ENCODE measurements around the gene MRPL49.
"Not testable (repeated sequence)": the region's sequence is repeated elsewhere in the genome, so short reads cannot be mapped to it uniquely, and the experiment has no call there.

The MRPL49 gene

DNA sequence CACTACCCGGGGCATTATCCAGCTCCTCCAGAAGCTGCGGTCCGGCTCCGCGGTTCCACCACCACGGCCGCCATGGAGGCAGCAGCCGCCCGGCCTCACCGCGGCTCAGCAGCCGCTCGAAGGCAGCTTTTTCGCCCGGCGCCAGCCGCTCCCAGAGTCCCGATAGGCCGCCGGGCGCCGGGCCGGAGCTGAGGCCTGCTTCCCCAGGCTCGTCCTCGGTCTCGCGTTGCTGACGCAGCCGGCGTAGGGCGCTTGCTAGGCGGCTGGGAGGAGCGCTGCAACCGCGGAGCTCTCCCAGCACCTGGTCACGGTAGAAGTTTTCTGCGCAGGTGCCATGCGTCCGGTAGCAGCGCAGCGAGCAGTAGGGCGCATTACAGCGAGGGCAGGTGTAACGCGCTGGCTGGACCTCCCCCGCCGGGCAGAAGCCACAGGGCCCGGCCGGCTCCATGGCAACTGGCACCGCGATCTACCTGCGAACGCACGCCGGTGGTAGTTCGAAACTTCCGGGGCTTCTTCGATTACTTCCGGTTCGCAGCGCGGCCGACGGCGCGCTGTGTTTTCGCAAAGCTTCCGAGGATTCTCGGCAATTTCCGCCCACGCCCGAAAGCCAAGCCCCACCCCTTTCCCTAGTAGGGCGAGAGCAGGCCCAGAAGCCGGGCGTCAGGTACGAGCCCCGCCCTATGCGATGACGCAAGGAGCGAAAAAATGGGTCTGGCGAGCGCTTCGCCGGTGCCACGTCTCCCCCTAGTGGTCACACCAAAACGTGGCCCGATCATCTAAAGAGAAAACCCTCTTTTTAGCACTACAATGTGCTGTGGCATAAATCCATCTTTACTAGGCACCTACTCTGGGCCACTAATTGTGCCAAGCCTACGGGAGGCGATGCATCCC is 4.7 kb upstream of the MRPL49 start, which contains the start of gene ZNHIT2:
Gene ZNHIT2 (minus strand): TSS at position 496 of the 891 bp plus-strand sequence. CDS start 48 bp downstream, at position 448.
- DNase-seq (ENCODE audit: low spot score): peak; percentile 99

DNA sequence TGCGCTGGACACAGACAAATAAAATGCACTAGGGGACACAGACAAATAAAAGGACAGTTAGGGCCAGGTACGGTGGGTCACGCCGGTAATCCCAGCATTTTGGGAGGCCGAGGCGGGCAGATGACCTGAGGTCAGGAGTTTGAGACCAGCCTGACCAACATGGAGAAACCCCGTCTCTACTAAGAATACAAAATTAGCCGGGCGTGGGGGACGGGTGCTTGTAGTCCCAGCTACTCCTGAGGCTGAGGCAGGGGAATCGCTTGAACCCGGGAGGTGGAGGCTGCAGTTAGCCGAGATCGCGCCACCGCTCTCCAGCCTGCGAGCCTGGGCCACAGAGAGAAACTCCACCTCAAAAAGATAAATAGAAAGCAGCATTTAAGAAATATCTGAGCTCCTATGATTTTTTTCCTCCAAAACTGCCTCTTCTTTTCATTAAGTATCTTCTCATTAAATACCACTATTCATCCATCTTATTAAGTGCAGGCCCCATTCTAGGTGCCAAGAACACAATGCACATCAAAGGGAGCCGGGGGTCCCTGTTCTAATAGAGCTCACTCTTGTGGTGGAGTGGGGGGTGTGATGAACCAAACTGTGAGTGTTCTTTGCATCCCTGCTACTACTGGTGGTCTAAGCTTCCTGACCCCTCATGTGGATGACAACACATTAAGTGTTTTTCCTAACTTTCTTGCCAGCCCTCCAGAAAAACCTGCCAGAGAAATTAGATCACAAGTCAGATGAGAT is 3.9 kb upstream of the MRPL49 start:
- no peak for DNase-seq (ENCODE audit: low spot score)

DNA sequence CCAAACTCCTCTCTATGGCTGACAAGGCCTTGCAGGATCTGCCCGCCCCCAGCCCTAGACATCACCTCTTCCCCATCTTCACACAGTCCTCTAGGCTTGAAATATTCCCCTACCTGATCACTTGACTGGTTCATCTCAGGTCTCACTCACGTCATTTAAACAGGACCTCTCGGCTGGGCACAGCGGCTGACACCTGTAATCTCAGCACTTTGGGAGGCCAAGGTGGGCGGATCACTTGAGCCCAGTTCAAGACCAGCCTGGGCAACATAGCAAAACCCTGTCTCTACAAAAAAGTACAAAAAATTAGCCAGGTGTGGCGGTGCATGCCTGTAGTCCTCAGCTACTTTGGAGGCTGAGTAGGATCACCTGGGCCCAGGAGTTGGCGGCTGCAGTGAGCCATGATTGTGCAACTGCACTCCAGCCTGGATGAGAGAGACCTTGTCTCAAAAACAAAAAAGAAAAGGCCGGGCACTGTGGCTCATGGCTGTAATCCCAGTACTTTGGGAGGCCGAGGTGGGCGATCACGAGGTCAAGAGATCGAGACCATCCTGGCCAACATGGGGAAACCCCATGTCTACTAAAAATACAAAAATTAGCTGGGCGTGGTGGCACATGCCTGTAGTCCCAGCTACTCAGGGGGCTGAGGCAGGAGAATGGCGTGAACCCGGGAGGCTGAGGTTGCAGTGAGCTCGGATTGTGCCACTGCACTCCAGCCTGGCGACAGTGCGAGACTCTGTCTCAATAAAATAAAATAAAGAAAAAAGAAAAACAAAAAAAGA is 3.0 kb upstream of the MRPL49 start:
- not testable (repeated sequence) for DNase-seq (ENCODE audit: low spot score)

DNA sequence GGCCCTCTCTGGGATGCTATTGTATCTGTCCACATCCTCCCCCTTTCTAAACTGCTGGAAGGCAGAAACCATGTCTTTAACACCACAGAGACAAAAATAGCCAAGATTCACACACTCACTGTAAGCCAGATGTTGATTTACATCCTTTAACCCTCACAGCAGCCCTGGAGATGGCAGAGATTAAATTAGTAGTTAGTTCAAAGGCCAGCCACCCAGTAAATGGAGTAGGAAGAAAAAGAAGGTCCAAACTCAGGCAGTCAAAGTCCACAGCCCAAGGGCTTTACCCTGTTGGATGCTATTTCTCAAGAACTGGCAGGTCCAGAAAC is 2.5 kb upstream of the MRPL49 start:
- no peak for DNase-seq (ENCODE audit: low spot score)

DNA sequence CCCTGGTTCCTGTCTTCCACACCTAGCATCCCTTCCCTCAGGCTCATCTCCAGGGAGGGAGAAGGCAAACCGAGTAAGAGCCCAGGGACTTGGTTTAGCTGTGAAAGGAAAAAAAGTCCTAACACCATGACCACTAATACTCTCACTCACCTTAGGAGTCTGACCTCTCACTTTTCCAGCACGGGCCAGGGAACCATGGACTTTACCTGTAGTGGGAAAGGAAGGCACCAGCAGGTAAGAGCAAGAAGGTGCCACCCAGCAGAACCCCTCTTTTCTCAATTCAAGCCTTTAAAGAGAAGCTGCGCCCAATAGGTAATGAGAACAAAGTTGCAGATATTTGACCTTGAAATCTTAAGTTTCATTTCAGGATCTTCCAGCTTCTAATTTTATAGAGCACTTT is 1.3 kb upstream of the MRPL49 start:
- DNase-seq (ENCODE audit: low spot score): no peak

DNA sequence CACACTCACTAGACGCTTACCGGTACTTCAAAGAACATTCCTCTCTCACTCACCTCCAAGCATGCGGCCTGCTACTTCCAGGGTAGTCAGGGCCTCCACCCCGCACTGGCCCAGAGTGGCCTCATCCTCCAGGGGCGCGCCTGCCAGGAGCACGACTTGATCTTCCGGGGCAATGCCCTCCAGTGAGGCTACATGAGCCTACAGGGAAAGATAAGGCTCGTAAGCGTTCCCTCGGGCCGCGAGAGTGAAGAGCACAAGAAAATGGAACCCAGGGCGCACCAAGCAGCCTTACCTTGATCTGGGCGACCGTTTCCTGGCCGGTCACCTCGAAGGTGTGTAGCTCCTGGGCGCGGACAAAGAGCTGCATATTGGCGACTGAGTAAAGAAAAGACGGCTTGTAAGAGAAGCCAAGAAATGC is 665 bp upstream of the MRPL49 start:
- no peak for DNase-seq (ENCODE audit: low spot score)

DNA sequence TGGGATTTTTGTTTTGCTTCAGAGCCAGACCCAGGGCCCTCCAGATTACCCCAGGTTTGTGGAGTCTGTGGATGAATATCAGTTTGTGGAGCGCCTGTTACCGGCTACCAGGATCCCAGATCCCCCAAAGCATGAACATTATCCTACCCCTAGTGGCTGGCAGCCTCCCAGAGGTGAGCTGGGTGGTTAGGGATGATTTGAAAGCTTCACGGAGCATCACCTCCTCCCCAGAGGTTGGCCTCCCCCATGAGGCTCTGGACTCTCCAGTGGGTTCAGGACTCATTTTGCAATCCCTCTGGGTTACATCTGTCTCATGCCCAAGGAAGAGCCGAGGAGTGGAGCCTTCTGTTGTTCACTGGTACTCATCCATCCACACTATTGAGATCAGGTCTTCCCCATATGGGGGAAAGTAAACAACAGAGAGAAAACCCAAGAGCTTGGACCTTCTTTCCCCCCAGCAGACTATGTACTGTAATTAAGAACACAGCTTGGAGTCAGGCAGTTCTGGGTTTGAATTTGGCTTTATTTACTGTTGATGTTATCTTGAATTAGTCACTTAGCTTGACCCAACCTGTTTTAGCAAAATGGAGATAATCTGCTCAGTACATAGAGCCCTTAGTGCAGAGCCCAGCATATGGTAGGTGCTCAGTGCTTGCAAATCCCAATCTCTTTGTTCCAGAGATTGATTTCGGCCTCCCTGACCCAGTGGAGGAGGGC is 2.5 kb downstream of the MRPL49 start:
- no peak for DNase-seq (ENCODE audit: low spot score)

DNA sequence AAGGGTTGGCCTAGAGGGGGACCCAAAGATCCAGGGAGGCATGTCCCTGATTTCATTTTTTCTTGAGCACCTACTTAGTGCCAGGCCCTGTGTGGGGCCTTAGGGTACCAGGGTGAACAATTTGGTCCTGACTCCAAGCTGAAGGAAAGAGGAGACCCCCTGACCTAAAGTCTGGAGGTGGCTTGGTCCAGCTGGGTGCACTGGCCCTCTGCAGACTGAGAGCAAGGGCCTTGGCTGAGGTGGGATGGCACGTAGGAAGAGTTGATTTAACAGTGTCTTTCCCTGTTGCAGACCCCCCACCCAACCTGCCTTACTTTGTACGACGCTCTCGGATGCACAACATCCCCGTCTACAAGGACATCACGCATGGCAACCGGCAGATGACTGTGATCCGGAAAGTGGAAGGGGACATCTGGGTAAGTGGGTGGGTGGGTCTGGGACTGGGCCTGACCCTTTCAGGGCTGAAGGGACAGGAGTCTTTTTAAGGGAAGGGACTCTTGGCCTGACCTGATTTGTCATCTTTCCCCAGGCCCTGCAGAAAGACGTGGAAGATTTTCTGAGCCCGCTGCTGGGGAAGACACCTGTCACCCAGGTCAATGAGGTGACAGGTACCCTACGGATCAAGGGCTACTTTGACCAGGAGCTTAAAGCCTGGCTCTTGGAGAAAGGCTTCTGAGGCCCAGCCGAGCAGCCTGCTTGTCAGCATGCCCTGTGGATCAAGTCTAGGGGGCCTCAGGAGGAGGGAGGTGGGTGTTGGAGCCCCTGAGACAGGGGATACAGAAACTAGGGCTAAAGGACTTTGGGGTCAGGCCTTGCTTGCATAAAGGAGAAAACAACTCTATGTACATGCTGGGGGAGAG is 3.3 kb downstream of the MRPL49 start:
- no peak for DNase-seq (ENCODE audit: low spot score)

DNA sequence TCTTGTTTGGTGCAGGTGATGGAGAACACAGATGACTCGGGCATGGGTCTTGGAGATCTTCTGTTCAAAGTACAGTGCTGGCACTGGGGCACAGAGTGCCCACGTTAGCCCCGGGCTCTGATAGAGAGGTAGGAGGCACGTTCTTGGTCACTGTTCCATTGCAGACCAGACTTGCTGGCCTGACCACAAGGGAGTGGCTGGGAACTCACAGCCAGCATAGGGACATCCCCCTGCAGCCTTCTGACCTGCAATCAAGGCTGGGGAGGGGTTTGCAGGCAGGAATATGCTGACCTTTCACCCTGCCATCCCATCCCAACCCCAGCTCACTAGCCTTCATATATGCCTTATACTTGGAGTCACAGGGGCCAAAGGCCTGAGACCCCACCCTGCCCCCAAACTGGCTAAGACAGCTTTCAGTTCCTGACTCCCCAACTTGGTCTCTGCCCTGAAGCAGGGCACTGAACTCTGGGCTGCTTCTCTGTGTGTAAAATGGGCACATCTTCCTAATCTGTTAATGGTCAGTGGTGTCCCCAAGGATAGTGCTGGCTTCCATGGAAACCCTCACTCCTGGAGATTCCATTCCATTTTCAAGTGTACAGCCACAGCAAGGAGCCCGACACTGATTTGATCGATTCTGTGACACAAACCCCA is 4.6 kb downstream of the MRPL49 start:
- no peak for DNase-seq (ENCODE audit: low spot score)

DNA sequence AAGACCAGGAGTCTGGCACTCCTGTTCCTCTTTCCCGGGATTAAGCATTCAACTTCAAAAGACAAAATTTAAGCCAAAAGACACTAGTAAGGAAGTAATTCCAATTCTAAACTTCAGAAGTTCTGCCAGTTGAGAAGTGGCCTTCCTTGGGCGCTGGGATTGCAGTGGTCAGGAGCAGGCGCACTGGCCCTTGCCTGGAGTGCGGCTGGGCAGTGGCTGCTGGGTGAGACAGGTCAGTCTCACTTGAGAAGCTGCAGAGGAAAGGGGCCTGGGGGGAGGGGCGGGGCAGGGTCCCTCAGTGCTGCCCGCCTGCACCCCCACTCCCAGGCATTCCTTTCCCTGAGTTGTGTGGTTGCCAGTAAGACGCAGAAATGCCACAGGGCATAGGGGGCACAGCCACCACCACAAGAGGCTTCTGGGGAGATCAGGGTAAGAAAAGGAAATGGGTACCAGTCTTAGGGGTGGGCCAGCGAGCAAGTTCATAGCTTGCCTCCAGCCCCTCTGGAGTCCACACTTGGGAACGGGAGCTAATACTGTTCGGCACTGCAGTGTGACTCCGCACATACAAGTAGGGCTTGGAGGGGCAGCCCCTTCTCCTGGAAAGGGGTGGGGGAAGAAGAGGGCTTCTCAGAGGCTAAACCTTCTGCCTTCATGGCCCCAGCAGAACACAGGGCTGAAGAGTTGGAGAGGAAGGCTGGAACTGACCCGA is 5.5 kb downstream of the MRPL49 start:
- DNase-seq (ENCODE audit: low spot score): no peak

DNA sequence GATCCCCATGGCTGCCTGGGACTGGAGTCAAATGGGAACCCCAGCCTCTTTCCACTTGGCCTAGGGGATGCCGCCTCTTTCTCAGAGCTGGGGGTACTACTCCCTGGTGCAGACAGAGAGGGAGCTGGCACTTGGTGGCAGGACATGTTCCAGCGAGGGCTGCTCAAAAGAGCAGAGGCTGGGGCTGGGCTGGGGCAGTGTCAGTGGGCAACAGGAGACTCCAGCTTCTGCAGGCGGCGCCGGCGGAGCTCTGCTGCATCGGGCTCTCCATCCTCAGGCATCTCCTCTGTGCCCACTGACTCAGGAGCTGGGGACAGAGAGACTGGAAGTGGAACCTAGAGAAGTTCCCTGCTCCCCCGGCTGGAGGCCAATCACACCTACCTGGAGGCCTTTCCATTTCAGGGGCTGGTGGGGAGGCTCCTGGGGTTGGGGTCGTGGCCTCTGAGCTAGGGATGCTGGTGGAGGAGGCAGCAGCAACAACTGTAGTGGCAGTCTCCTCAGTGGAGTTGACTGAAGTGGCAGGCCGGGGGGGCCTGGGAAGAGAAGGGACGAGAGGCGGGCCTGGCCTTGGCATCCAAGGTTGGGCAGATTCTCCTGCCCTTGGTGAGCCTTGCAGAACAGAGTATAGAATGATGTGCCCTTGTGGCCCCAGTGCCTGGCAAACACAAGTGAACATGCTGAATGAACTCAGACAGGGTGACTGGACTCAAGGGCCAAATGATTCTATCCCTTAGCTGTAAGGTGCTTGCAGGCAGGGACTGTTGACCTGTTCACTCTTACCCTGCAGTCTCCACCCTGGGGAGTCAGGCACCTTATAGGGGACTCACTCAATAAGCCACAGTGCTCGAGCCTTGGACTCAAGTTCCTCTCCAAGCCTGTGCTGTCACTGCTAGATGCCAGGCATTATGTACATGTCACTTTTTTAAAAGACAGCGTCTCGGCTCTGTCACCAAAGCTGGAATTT is 6.3 kb downstream of the MRPL49 start:
- DNase-seq (ENCODE audit: low spot score): no peak

DNA sequence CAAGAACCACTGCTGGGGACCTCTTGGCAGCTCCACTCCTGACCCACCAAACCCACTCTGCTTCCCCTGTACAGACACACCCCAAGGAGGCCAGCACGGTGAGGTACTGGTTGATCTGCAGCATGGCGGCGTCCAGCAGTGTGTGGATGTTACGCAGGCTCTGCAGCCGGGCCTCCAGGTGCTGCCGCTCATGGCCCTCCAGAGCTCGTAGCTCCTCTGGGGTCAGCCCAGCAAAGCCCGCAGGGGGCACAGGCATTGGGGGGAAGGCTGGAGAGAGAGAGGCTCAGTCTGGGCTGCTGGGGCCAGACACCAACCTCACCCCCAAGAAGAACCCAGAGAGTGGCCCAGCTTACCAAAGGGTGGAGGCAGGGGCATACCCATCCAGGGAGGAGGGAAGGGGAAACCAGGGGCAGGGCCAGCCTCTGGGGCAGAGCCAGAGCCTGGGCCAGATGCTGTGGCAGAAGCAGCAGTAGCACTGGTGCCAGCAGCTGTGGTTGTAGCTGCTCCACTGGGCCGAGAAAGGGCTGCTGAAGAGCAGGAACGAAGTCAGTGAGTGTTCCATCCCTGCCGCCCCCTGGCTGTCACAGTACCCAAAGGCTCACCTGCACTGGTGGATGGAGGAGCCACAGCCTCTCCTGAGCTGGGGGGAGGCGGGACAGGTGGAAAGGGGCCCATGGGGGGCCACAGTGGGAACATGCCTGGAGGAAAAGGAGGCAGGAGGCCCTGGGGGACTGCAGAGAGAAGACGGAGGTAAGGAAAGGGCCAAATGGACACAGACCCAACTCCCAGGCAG is 7.7 kb downstream of the MRPL49 start:
- no peak for DNase-seq (ENCODE audit: low spot score)

DNA sequence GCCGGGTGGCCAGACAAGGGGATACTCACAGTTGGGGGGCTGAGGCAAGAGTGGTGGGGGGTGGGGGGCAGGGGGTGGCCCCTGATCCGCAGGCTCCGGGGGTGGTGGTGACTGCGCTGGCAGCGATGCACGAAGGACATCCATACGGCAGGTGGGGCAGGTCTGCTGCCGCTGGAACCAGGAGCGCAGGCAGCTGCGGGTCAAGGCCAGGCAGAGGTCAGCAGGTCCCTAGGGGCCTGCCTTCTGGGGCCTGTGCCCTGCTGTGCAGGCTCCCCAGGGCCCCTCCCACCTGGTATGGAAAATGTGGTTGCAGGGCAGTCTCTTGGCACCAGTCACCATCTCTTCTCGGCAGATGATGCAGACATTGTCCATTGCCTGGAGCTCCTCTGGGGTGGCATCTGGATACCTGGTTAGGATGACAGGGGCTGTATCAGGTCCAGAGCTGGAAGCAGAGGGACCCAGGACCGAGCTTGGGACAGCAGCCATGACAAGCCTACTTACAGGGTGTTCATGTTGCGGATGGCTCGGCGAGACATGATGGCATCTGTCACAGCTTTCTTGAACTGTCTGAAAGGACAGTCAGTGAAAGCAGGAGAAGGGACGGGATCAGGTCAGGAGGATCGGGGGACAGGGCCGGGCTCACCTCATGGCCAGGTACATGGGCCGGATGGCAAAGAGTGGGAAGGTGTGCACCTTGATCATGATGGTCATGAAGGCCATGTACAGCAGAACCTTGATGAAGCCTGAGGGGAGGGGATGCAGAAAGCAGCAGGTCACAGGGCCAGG is 8.7 kb downstream of the MRPL49 start:
- no peak for DNase-seq (ENCODE audit: low spot score)

DNA sequence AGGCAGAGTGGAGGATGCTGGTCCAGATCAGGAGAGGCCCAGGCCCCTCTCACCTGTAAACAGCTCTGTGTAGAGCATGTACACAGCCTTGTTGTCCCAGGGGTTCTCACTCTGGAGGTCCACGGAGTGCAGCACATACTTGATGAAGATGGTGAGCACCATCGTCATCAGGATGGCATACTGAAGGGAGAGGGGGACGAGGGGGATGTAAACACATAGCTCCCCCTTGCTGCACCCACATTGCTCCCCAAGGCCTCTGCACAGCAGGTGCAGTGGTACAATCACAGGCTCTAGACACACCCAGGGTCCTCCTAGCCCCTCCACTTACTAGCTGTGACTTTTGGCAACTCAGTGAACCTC is 9.3 kb downstream of the MRPL49 start:
- DNase-seq (ENCODE audit: low spot score): no peak

DNA sequence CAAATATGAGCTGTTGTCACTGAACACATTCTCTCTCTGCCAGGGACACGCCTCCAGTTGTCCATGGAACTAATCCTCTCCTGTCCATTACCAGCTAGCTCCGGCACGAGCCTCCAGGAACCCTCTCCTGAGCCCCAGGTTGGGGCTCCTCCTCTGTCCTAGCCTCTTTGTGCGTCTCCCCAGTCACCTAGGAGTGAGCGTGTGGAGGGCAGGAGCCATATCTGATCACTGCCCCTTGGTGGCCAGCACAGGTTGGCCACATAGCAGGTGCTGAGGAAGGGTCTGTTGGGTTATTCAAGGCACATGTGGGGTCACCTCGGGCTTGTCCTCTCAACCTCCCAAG is 9.7 kb downstream of the MRPL49 start:
- DNase-seq (ENCODE audit: low spot score): no peak

DNA sequence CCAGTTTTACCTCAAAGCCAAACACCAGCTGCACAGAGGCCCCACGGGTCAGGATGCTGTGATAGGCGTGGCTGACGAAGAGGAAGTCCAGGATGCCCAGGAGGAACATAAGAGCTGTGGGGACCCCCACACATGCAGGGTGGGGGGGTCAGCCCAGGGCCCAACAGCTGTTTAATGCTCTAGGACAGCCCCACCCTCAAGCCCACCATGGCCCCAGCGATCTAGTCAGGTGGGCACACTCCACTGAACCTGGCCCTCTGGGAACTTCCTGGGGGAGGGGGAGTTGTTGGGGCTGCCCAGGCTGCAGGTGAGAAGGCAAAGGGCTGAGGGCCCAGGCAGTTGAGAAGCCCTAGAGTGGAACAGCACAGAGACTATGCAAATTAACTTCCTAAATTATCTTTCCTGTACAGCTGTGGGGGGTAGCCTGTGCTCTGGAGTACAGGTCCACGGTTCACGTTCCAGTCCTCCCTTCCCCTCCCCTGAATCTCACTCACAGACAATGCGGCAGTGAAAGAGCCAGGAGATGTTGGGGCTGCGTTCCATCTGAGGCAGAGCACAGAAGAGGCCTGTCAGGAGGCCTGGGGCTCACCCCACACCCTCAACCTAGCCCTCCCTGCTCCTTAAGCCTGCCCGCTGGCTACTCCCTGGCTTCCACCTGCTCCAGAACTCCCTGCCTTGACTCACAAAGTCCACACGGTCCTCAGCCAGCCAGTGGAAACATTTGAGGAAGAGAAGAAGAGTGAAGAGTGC is 10.3 kb downstream of the MRPL49 start:
- no peak for DNase-seq (ENCODE audit: low spot score)
